A673 (cell line): Measurements from ENCODE around the gene PIGA. TPM values are rescaled to one million over a fixed set of nuclear protein-coding genes. Genes with fewer than 3 reads are reported as not detected.

Source experiments
- BruUV-seq: library from RNA; stranded (reverse); fragments of 400-500 nt; replicated peaks from 2 replicates; lab custom pipeline; 2021; lab: Mats Ljungman, UMichigan
- CTCF ChIA-PET: fragments of 300-600 bp; sonication (Branson Sonifier 250); formaldehyde crosslinking; loops from one replicate; lab custom pipeline; 2022; ENCODE audit warnings: antibody characterized with exemption; lab: Charles Lee
- POLR2A ChIA-PET: fragments of 300-600 bp; sonication (Branson Sonifier 250); formaldehyde crosslinking; loops from one replicate; lab custom pipeline; 2022; ENCODE audit warnings: antibody characterized with exemption; ENCODE audit not compliant: low non-redundant PET; lab: Charles Lee
- DNase-seq: peaks from one replicate; pipeline ENCODE4 v3.0.0-alpha.2; 2015; ENCODE audit warnings: low spot score
- H3K27ac ChIP-seq: fragments of 200-600 bp; sonication (generic); 2 replicates; pipeline ENCODE4 v1.5.1; 2016; ENCODE audit warnings: mixed run types, low read depth, mild to moderate bottlenecking, mixed read lengths, antibody characterized with exemption, low read length; ENCODE audit not compliant: poor library complexity, severe bottlenecking
- H3K27me3 ChIP-seq: fragments of 200-600 bp; sonication (generic); replicated peaks from 2 replicates; pipeline ENCODE4 v1.6.1; 2017; ENCODE audit warnings: mixed run types, low read depth, mild to moderate bottlenecking, mixed read lengths, antibody characterized with exemption, low read length; ENCODE audit not compliant: insufficient read depth, poor library complexity
- H3K36me3 ChIP-seq: fragments of 200-600 bp; sonication (generic); 2 replicates; pipeline ENCODE4 v1.6.1; 2016; ENCODE audit warnings: mixed run types, mild to moderate bottlenecking, mixed read lengths, antibody characterized with exemption, low read length; ENCODE audit not compliant: insufficient read depth, poor library complexity, severe bottlenecking
- H3K4me1 ChIP-seq: fragments of 200-600 bp; sonication (generic); 2 replicates; pipeline ENCODE4 v1.6.1; 2017; ENCODE audit warnings: mixed run types, mild to moderate bottlenecking, mixed read lengths, antibody characterized with exemption, low read length; ENCODE audit not compliant: insufficient read depth, poor library complexity, severe bottlenecking
- H3K4me3 ChIP-seq: fragments of 200-600 bp; sonication (generic); 2 replicates; pipeline ENCODE4 v1.5.1; 2016; ENCODE audit warnings: low read depth, mixed run types, mild to moderate bottlenecking, mixed read lengths, low read length; ENCODE audit not compliant: poor library complexity, severe bottlenecking
- H3K9me3 ChIP-seq: fragments of 200-600 bp; sonication (generic); 2 replicates; pipeline ENCODE4 v1.6.1; 2016; ENCODE audit warnings: mixed run types, low read depth, mild to moderate bottlenecking, mixed read lengths, antibody characterized with exemption, low read length; ENCODE audit not compliant: poor library complexity, severe bottlenecking
- EZH2 ChIP-seq: fragments of 200-600 bp; sonication (generic); IDR thresholded peaks from 2 replicates; pipeline ENCODE4 v1.6.1; 2017; ENCODE audit warnings: borderline replicate concordance, low read depth, mild to moderate bottlenecking, mixed read lengths, antibody characterized with exemption, low read length; ENCODE audit not compliant: poor library complexity, severe bottlenecking
- intact Hi-C: fragments of 100-400 bp; cut with micrococcal nuclease; formaldehyde crosslinking; loops from one replicate; pipeline ENCODE4 v1.10.0; 2022; ENCODE audit not compliant: unreplicated experiment
- total RNA-seq: library from RNA; stranded (reverse); gene quantifications from 2 replicates; pipeline ENCODE4 v1.2.3, GENCODE V29; 2021
- TF ChIP-seq, protein P1 (sequence below): fragments of 300-800, 200-600 bp; sonication (generic); conservative IDR thresholded peaks from 2 replicates; pipeline ENCODE4 v1.5.1; 2017; ENCODE audit warnings: low read depth, mild to moderate bottlenecking, antibody characterized with exemption, low read length, moderate library complexity, mixed read lengths

Gene PIGA
- total RNA-seq, 1 experiment from 2014 or later: 17.4 TPM

- Histone ChIP-seq H3K27me3 (peaks cover 26% of the 10 kb centered on the region), H3K9me3 (no peaks in the 10 kb centered on the region), H3K4me1 (no peaks in the 10 kb centered on the region), H3K4me3 (no peak overlapping the region), H3K27ac (no peak overlapping the region), H3K36me3 (no peaks in the 10 kb centered on the region)
- DNase-seq: no peak
- ChIA-PET CTCF (no interaction called here), POLR2A (no interaction called here)
- intact Hi-C loops: no loop called here
- no TSS peak for BruUV-seq
- TF ChIP-seq, protein P1, sequence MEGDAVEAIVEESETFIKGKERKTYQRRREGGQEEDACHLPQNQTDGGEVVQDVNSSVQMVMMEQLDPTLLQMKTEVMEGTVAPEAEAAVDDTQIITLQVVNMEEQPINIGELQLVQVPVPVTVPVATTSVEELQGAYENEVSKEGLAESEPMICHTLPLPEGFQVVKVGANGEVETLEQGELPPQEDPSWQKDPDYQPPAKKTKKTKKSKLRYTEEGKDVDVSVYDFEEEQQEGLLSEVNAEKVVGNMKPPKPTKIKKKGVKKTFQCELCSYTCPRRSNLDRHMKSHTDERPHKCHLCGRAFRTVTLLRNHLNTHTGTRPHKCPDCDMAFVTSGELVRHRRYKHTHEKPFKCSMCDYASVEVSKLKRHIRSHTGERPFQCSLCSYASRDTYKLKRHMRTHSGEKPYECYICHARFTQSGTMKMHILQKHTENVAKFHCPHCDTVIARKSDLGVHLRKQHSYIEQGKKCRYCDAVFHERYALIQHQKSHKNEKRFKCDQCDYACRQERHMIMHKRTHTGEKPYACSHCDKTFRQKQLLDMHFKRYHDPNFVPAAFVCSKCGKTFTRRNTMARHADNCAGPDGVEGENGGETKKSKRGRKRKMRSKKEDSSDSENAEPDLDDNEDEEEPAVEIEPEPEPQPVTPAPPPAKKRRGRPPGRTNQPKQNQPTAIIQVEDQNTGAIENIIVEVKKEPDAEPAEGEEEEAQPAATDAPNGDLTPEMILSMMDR: no peak
- no peak for TF ChIP-seq EZH2
These were observed 13.9 kb downstream of the PIGA start for GRCh38 chrX:15321447-15321846.

DNA sequence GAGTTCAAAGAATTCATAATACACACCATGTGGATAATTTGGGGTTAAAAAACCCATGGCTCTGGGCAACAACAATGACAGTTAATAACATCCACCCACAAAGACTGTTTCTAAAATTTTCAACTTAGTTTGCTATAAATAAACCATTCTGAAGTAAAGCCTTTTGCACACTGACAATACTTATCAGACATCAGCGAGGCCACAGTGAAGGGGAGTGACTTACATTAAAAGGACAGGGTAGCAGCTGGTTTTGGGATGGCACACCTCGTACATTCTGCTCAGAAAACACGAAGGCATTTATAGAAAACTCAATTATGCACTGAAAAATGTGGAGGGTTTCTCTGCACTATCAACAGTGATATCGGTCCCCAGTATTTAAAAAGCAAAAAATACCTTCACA is 15.0 kb downstream of the PIGA start:
- intact Hi-C loops: no loop called here
- DNase-seq: no peak
- POLR2A ChIA-PET: no interaction called here
- no peak overlapping the region for H3K4me3 ChIP-seq
- CTCF ChIA-PET: no interaction called here
- no peak overlapping the region for H3K27ac ChIP-seq
- no TSS peak for BruUV-seq
- no peak for TF ChIP-seq EZH2
- TF ChIP-seq, protein P1: no peak
- no peaks in the 10 kb centered on the region for H3K36me3 ChIP-seq
- no peaks in the 10 kb centered on the region for H3K9me3 ChIP-seq
- peaks cover 6% of the 10 kb centered on the region for H3K4me1 ChIP-seq
- H3K27me3 ChIP-seq: peaks cover 15% of the 10 kb centered on the region

- no TSS peak for BruUV-seq
- no peak overlapping the region for H3K4me3 ChIP-seq
- TF ChIP-seq, protein P1: no peak
- no peak for TF ChIP-seq EZH2
- H3K27me3 ChIP-seq: peaks cover 5% of the 10 kb centered on the region
- H3K9me3 ChIP-seq: no peaks in the 10 kb centered on the region
- H3K27ac ChIP-seq: no peak overlapping the region
- intact Hi-C loops: no loop called here
- H3K4me1 ChIP-seq: peaks cover 18% of the 10 kb centered on the region
- no peak for DNase-seq
- CTCF ChIA-PET: no interaction called here
- H3K36me3 ChIP-seq: no peaks in the 10 kb centered on the region
- POLR2A ChIA-PET: interaction anchor here (1.0 kb wide), 1 partner anchor 1706 kb away, joined by 4 read pairs; no protein-coding TSS in a partner anchor
These were observed 16.2 kb downstream of the PIGA start for GRCh38 chrX:15319075-15319474.
